Osteoblast (primary cell): ENCODE results near the gene PIEZO2. TPM values are rescaled to one million over a fixed set of nuclear protein-coding genes. Genes with fewer than 3 reads are reported as not detected.

Experiments used
- DNase-seq: peaks from one replicate; pipeline ENCODE4 v3.0.0; 2011; ENCODE audit warnings: low spot score, mixed read lengths; ENCODE audit not compliant: insufficient read length; ENCODE audit errors: missing footprints
- H2AFZ ChIP-seq: 2 replicates; pipeline ENCODE4 v1.6.0; 2011; ENCODE audit warnings: mild to moderate bottlenecking, low read length
- H3K27ac ChIP-seq: 2 replicates; pipeline ENCODE4 v1.5.1; 2011; ENCODE audit warnings: mild to moderate bottlenecking, low read depth, low read length, moderate library complexity
- H3K27me3 ChIP-seq: 2 replicates; pipeline ENCODE4 v1.6.0; 2012; ENCODE audit warnings: mild to moderate bottlenecking, control low read depth, inconsistent platforms, low read length, moderate library complexity; ENCODE audit not compliant: insufficient read depth
- H3K36me3 ChIP-seq: 2 replicates; pipeline ENCODE4 v1.5.1; 2011; ENCODE audit warnings: mild to moderate bottlenecking, low read length, control low read depth, moderate library complexity; ENCODE audit not compliant: insufficient read depth
- H3K4me1 ChIP-seq: 2 replicates; pipeline ENCODE4 v1.5.1; 2011; ENCODE audit warnings: mild to moderate bottlenecking, low read length, control low read depth, moderate library complexity; ENCODE audit not compliant: insufficient read depth
- H3K4me2 ChIP-seq: 2 replicates; pipeline ENCODE4 v1.6.0; 2011; ENCODE audit warnings: mild to moderate bottlenecking, low read length; ENCODE audit not compliant: insufficient read depth
- H3K4me3 ChIP-seq: fragments of 200-600 bp; sonication (generic); 3 replicates; pipeline ENCODE4 v1.5.1; 2012; ENCODE audit warnings: mild to moderate bottlenecking, low read length, inconsistent platforms; ENCODE audit not compliant: insufficient read depth
- H3K79me2 ChIP-seq: 2 replicates; pipeline ENCODE4 v1.6.0; 2012; ENCODE audit warnings: mild to moderate bottlenecking, low read length, control low read depth, inconsistent platforms; ENCODE audit not compliant: insufficient read depth
- H3K9me3 ChIP-seq: 2 replicates; pipeline ENCODE4 v1.5.1; 2011; ENCODE audit warnings: low read depth, low read length, control low read depth
- H4K20me1 ChIP-seq: 2 replicates; pipeline ENCODE4 v1.6.0; 2012; ENCODE audit warnings: mild to moderate bottlenecking, low read length, control low read depth; ENCODE audit not compliant: insufficient read depth
- CTCF ChIP-seq: IDR thresholded peaks from 2 replicates; pipeline ENCODE4 v1.5.1; 2011; ENCODE audit warnings: mild to moderate bottlenecking, low read depth, low read length, moderate library complexity; ENCODE audit errors: extremely low read depth
- total RNA-seq: library from RNA; depleted of rRNA; stranded (reverse); fragments of >200 nt; gene quantifications from 2 replicates; pipeline ENCODE4 v1.2.3, GENCODE V29; 2012

The PIEZO2 gene
- total RNA-seq, 1 donor: 46.7 TPM

GRCh38 chr18:10686308-10686707 lies 463.1 kb downstream of the PIEZO2 start:
- no peak overlapping the region for H3K4me2 ChIP-seq
- no peak overlapping the region for H3K4me3 ChIP-seq
- no peaks in the 10 kb centered on the region for H3K27me3 ChIP-seq
- no peaks in the 10 kb centered on the region for H3K36me3 ChIP-seq
- no peak for DNase-seq
- H4K20me1 ChIP-seq: no peaks in the 10 kb centered on the region
- H3K4me1 ChIP-seq: no peaks in the 10 kb centered on the region
- H3K79me2 ChIP-seq: no peaks in the 10 kb centered on the region
- H2AFZ ChIP-seq: no peak overlapping the region
- no peaks in the 10 kb centered on the region for H3K9me3 ChIP-seq
- no peak overlapping the region for H3K27ac ChIP-seq
- TF ChIP-seq CTCF: no peak

GRCh38 chr18:10685484-10685883 lies 463.9 kb downstream of the PIEZO2 start:
- H3K4me1 ChIP-seq: no peaks in the 10 kb centered on the region
- H3K27me3 ChIP-seq: no peaks in the 10 kb centered on the region
- no peak for DNase-seq
- no peak overlapping the region for H3K4me2 ChIP-seq
- no peaks in the 10 kb centered on the region for H3K9me3 ChIP-seq
- no peaks in the 10 kb centered on the region for H3K79me2 ChIP-seq
- no peaks in the 10 kb centered on the region for H3K36me3 ChIP-seq
- H3K4me3 ChIP-seq: no peak overlapping the region
- TF ChIP-seq CTCF: no peak
- H3K27ac ChIP-seq: no peak overlapping the region
- H4K20me1 ChIP-seq: no peaks in the 10 kb centered on the region
- H2AFZ ChIP-seq: no peak overlapping the region

GRCh38 chr18:10682368-10682714 lies 467.0 kb downstream of the PIEZO2 start:
- Histone ChIP-seq H2AFZ (no peak overlapping the region), H3K4me2 (no peak overlapping the region), H3K36me3 (no peaks in the 10 kb centered on the region), H3K4me3 (no peak overlapping the region), H3K27ac (no peak overlapping the region), H3K9me3 (no peaks in the 10 kb centered on the region), H3K27me3 (no peaks in the 10 kb centered on the region), H3K79me2 (no peaks in the 10 kb centered on the region), H4K20me1 (no peaks in the 10 kb centered on the region), H3K4me1 (no peaks in the 10 kb centered on the region)
- no peak for DNase-seq
- TF ChIP-seq CTCF: no peak

GRCh38 chr18:10681581-10682367 lies 467.6 kb downstream of the PIEZO2 start:
- no peaks in the 10 kb centered on the region for H3K79me2 ChIP-seq
- H2AFZ ChIP-seq: no peak overlapping the region
- peak overlapping the region; percentile 11 for H3K4me2 ChIP-seq
- H3K27ac ChIP-seq: no peak overlapping the region
- H3K9me3 ChIP-seq: no peaks in the 10 kb centered on the region
- H3K4me1 ChIP-seq: no peaks in the 10 kb centered on the region
- no peaks in the 10 kb centered on the region for H4K20me1 ChIP-seq
- no peak for TF ChIP-seq CTCF
- H3K27me3 ChIP-seq: no peaks in the 10 kb centered on the region
- peak; percentile 23 for DNase-seq
- no peak overlapping the region for H3K4me3 ChIP-seq
- no peaks in the 10 kb centered on the region for H3K36me3 ChIP-seq
